ENCODE results near the gene PPM1A. TPM values are rescaled to one million over a fixed set of nuclear protein-coding genes. Genes with fewer than 3 reads are reported as not detected.

PPM1A gene
- polyA plus RNA-seq, 3 donors = 18.4 to 34.1 (median 21.5) TPM

DNA sequence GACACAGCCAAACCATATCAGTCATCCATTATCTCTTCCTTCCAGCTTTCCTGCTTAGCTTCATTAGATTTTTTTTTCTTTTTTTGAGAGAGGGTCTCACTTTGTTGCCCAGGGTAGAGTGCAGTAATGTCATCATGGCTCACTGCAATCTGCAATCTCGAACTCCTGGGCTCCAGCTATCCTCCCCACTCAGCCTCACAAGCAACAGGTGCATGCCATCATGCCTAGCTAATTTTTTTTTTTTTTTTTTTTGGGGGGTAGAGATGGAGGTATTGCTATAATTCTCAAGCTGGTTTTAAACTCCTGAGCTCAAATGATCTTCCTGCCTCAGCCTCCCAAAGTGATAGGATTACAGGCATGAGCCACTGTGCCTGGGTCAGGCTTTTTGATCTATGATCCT is 38.3 kb upstream of the PPM1A start:
- no CpG with 5 or more reads among the region's 1 CpG for WGBS (ENCODE audit: insufficient coverage)
- TF ChIP-seq CTCF (IDR thresholded peaks at IDR 0.05) = no peak
- no peaks in the 10 kb centered on the region for H3K36me3 ChIP-seq (replicated peaks in 1 of 2; ENCODE audit: control insufficient read depth in 1 of 2, insufficient read depth in 2 of 2, low read length in 2 of 2)
- no peaks in the 10 kb centered on the region for H3K36me3 Mint-ChIP-seq
- no peaks in the 10 kb centered on the region for H3K9me3 ChIP-seq (replicated peaks in 1 of 2; ENCODE audit: control insufficient read depth in 1 of 2, insufficient read depth in 1 of 2, low read length in 2 of 2)
- no peaks in the 10 kb centered on the region for H3K9me3 Mint-ChIP-seq
- peaks cover 2 to 4% (median 3%) of the 10 kb centered on the region in 3 donors for H3K27me3 Mint-ChIP-seq (ENCODE audit: low read depth in 3 of 3)
- H3K27ac ChIP-seq (ENCODE audit: low read depth in 1 of 2, low read length in 2 of 2) = no peak overlapping the region
- peaks cover 0 to 7% of the 10 kb centered on the region in 2 donors for H3K4me1 ChIP-seq (ENCODE audit: control insufficient read depth in 1 of 2, insufficient read depth in 2 of 2, low read length in 2 of 2)
- no peaks in the 10 kb centered on the region for H3K79me2 ChIP-seq (ENCODE audit: insufficient read depth, low read length)
- peak overlapping the region in 1 of 7 donors; percentile 51 for H3K27ac Mint-ChIP-seq
- H4K20me1 ChIP-seq (ENCODE audit: insufficient read depth, low read length) = no peaks in the 10 kb centered on the region
- intact Hi-C loops (cut with micrococcal nuclease) = no loop called here
- no peak overlapping the region for H3K4me2 ChIP-seq (replicated peaks; ENCODE audit: extremely low read depth, low read length, poor library complexity, severe bottlenecking)
- peaks cover 6% of the 10 kb centered on the region for H3K4me1 Mint-ChIP-seq
- H3K9ac ChIP-seq (ENCODE audit: insufficient read depth, low read length, poor library complexity, severe bottlenecking) = no peak overlapping the region
- H2AFZ ChIP-seq (ENCODE audit: insufficient read depth, low read depth, low read length, poor library complexity, severe bottlenecking) = no peak overlapping the region
- H3K4me3 Mint-ChIP-seq = no peak overlapping the region
- H3K4me3 ChIP-seq (replicated peaks in 1 of 3; ENCODE audit: low read depth in 2 of 3, low read length in 3 of 3) = no peak overlapping the region
- no peaks in the 10 kb centered on the region for H3K27me3 ChIP-seq (ENCODE audit: control insufficient read depth in 2 of 2, insufficient read depth in 2 of 2, low read length in 2 of 2)
- no peak for DNase-seq

DNA sequence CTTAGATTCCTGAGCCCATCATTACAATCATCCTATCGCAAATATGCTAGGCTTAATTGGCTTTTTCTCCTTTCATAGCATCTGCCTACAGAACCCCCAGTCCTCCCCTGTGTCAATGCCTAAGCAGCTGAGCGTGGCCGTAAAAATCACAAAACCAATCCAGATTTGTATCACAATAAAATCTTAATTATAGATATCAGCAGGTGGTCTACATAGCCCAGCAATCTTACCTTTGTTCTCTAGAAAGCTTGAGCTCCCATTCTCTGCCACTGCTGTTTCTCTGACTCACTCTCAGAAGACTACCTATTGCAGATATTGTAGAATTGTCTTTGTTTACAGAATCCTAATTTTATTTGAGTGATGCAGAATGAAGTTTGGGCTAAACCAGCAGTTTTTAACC is 37.9 kb upstream of the PPM1A start:
- H4K20me1 ChIP-seq (ENCODE audit: insufficient read depth, low read length) = no peaks in the 10 kb centered on the region
- no peaks in the 10 kb centered on the region for H3K79me2 ChIP-seq (ENCODE audit: insufficient read depth, low read length)
- no peak overlapping the region for H3K4me2 ChIP-seq (replicated peaks; ENCODE audit: extremely low read depth, low read length, poor library complexity, severe bottlenecking)
- H2AFZ ChIP-seq (ENCODE audit: insufficient read depth, low read depth, low read length, poor library complexity, severe bottlenecking) = no peak overlapping the region
- no peaks in the 10 kb centered on the region for H3K36me3 ChIP-seq (replicated peaks in 1 of 2; ENCODE audit: control insufficient read depth in 1 of 2, insufficient read depth in 2 of 2, low read length in 2 of 2)
- no peak overlapping the region for H3K4me3 Mint-ChIP-seq
- no peak overlapping the region for H3K27ac ChIP-seq (ENCODE audit: low read depth in 1 of 2, low read length in 2 of 2)
- H3K27me3 ChIP-seq (ENCODE audit: control insufficient read depth in 2 of 2, insufficient read depth in 2 of 2, low read length in 2 of 2) = no peaks in the 10 kb centered on the region
- no peak for TF ChIP-seq CTCF (IDR thresholded peaks at IDR 0.05)
- H3K9ac ChIP-seq (ENCODE audit: insufficient read depth, low read length, poor library complexity, severe bottlenecking) = no peak overlapping the region
- no peak for DNase-seq
- 93% methylated on average over 1 of the region's 3 CpGs for WGBS (ENCODE audit: insufficient coverage)
- peaks cover 0 to 7% of the 10 kb centered on the region in 2 donors for H3K4me1 ChIP-seq (ENCODE audit: control insufficient read depth in 1 of 2, insufficient read depth in 2 of 2, low read length in 2 of 2)
- peaks cover 6% of the 10 kb centered on the region for H3K4me1 Mint-ChIP-seq
- no peak overlapping the region for H3K4me3 ChIP-seq (replicated peaks in 1 of 3; ENCODE audit: low read depth in 2 of 3, low read length in 3 of 3)
- H3K36me3 Mint-ChIP-seq = no peaks in the 10 kb centered on the region
- peaks cover 2 to 4% (median 3%) of the 10 kb centered on the region in 3 donors for H3K27me3 Mint-ChIP-seq (ENCODE audit: low read depth in 3 of 3)
- H3K27ac Mint-ChIP-seq = peak overlapping the region in 1 of 7 donors; percentile 51
- H3K9me3 ChIP-seq (replicated peaks in 1 of 2; ENCODE audit: control insufficient read depth in 1 of 2, insufficient read depth in 1 of 2, low read length in 2 of 2) = no peaks in the 10 kb centered on the region
- intact Hi-C loops (cut with micrococcal nuclease) = no loop called here
- H3K9me3 Mint-ChIP-seq = no peaks in the 10 kb centered on the region

Data from CD14-positive monocyte (primary cell).